GM12878 (cell line): ENCODE results near the gene CDK5RAP1. TPM values are rescaled to one million over a fixed set of nuclear protein-coding genes. Genes with fewer than 3 reads are reported as not detected.

ENCODE experiments used
- ATAC-seq: fragments of 200-7000 bp; cut with Tn5 transposase; 3 replicates; pipeline ENCODE4 v1.9.1; 2020; ENCODE audit warnings: mild to moderate bottlenecking, moderate library complexity
- BruUV-seq: library from RNA; stranded (reverse); fragments of 400-500 nt; replicated peaks from 2 replicates; lab custom pipeline; 2021; lab: Mats Ljungman, UMichigan
- CTCF ChIA-PET: fragments of 300-600 bp; sonication (Branson Sonifier 250); formaldehyde crosslinking; extraction: SDS; loops from one replicate; lab custom pipeline; 2021; ENCODE audit warnings: inconsistent platforms; lab: Yijun Ruan, JAX
- POLR2A ChIA-PET: fragments of 350-600 bp; formaldehyde crosslinking; extraction: SDS; loops from one replicate; lab custom pipeline; 2021; ENCODE audit warnings: inconsistent platforms; lab: Charles Lee
- RAD21 ChIA-PET: fragments of 300-600 bp; sonication (Branson Sonifier 250); formaldehyde crosslinking; loops from one replicate; lab custom pipeline; 2023; ENCODE audit warnings: antibody characterized with exemption; ENCODE audit not compliant: unreplicated experiment; lab: Charles Lee
- SMC1A ChIA-PET: fragments of 300-600 bp; sonication (Branson Sonifier 250); formaldehyde crosslinking; loops from one replicate; lab custom pipeline; 2023; ENCODE audit not compliant: unreplicated experiment, uncharacterized antibody; lab: Charles Lee
- DNase-seq: peaks from one replicate; pipeline ENCODE4 v3.0.0-alpha.2; 2011; ENCODE audit warnings: low read depth, low spot score
- FAIRE-seq: peaks from 3 replicates; lab custom pipeline; 2011; peaks lifted over from hg19 to GRCh38; lab: Jason Lieb, UNC
- H2AFZ ChIP-seq: 2 replicates; pipeline ENCODE4 v1.6.0; 2011; ENCODE audit warnings: low read depth, low read length, control low read depth; ENCODE audit not compliant: control insufficient read depth
- H3K27ac ChIP-seq: 2 replicates; pipeline ENCODE4 v1.5.1; 2011; ENCODE audit warnings: control low read depth; ENCODE audit not compliant: control insufficient read depth, insufficient read depth
- H3K27me3 ChIP-seq, 2 experiments: replicated peaks in 1 of 2; 2 replicates each; pipeline versions ENCODE4 v1.6.0 to v1.6.1; 2011; ENCODE audit warnings: low read length in 1 of 2; ENCODE audit not compliant: control insufficient read depth in 2 of 2, insufficient read depth in 2 of 2
- H3K36me3 ChIP-seq, 2 experiments: 2 replicates each; pipeline ENCODE4 v1.5.1; 2011; ENCODE audit warnings: low read length in 1 of 2; ENCODE audit not compliant: control insufficient read depth in 2 of 2, insufficient read depth in 2 of 2
- H3K4me1 ChIP-seq: 2 replicates; pipeline ENCODE4 v1.6.1; 2011; ENCODE audit warnings: mild to moderate bottlenecking, low read length, moderate library complexity, mixed read lengths; ENCODE audit not compliant: control insufficient read depth, insufficient read depth
- H3K4me2 ChIP-seq: 2 replicates; pipeline ENCODE4 v1.6.0; 2011; ENCODE audit warnings: control low read depth; ENCODE audit not compliant: control insufficient read depth, insufficient read depth
- H3K4me3 ChIP-seq: fragments of 200-600 bp; sonication (generic); 2 replicates; pipeline ENCODE4 v1.5.1; 2016
- H3K79me2 ChIP-seq: 2 replicates; pipeline ENCODE4 v1.6.0; 2011; ENCODE audit warnings: low read length; ENCODE audit not compliant: control insufficient read depth, insufficient read depth
- H3K9ac ChIP-seq: 2 replicates; pipeline ENCODE4 v1.8.0; 2011; ENCODE audit warnings: low read length, control low read depth, mixed read lengths; ENCODE audit not compliant: control insufficient read depth, insufficient read depth
- H3K9me3 ChIP-seq: replicated peaks from 3 replicates; pipeline ENCODE4 v1.5.1; 2011; ENCODE audit warnings: mild to moderate bottlenecking, low read length; ENCODE audit not compliant: control insufficient read depth, insufficient read depth
- H4K20me1 ChIP-seq: 2 replicates; pipeline ENCODE4 v1.6.0; 2011; ENCODE audit not compliant: control insufficient read depth, insufficient read depth
- ATF2 ChIP-seq: IDR thresholded peaks from 2 replicates; pipeline ENCODE4 v1.6.1; 2012; ENCODE audit warnings: low read length, inconsistent platforms
- ATF3 ChIP-seq: IDR thresholded peaks from 2 replicates; pipeline ENCODE4 v1.6.1; 2011; ENCODE audit warnings: low read depth, mild to moderate bottlenecking, low read length, moderate library complexity, borderline replicate concordance; ENCODE audit errors: extremely low read depth
- CBFB ChIP-seq: IDR thresholded peaks from 2 replicates; pipeline ENCODE4 v1.6.1; 2016; ENCODE audit warnings: antibody characterized with exemption, low read depth
- HDAC6 ChIP-seq: fragments of 200-600 bp; sonication (generic); IDR thresholded peaks from one replicate; pipeline ENCODE4 v1.8.0; 2017; ENCODE audit warnings: antibody characterized with exemption; ENCODE audit not compliant: unreplicated experiment
- MEF2B ChIP-seq: fragments of 450-650 bp; IDR thresholded peaks from 2 replicates; pipeline ENCODE4 v1.6.1; 2018; ENCODE audit warnings: mild to moderate bottlenecking, moderate library complexity; ENCODE audit not compliant: partially characterized antibody, poor library complexity, severe bottlenecking
- NR2C2 ChIP-seq: IDR thresholded peaks from 2 replicates; pipeline ENCODE4 v1.6.1; 2011; ENCODE audit warnings: borderline replicate concordance, low read depth; ENCODE audit not compliant: control insufficient read depth, insufficient read length
- SIN3A ChIP-seq: IDR thresholded peaks from 2 replicates; pipeline ENCODE4 v1.6.1; 2012; ENCODE audit warnings: low read depth, low read length, improper control_type of control experiment
- STAT3 ChIP-seq: IDR thresholded peaks from 2 replicates; pipeline ENCODE4 v1.6.1; 2011; ENCODE audit warnings: low read depth, low read length, improper control_type of control experiment
- TCF12 ChIP-seq: IDR thresholded peaks from 2 replicates; pipeline ENCODE4 v1.6.1; 2011; ENCODE audit warnings: low read depth, mild to moderate bottlenecking, low read length
- WGBS: methylation state at CpG from one replicate; pipeline ENCODE4 v1.1.6; 2016; ENCODE audit warnings: low lambda C conversion rate; ENCODE audit not compliant: insufficient replicate concordance, insufficient coverage; ENCODE audit errors: missing lambda C conversion rate; 5-methylcytosine and 5-hydroxymethylcytosine counted together
- in situ Hi-C: fragments of 300-500 bp; cut with MboI; formaldehyde crosslinking; loops from 9 replicates; pipeline ENCODE4 v1.14.3; 2018; ENCODE audit warnings: mixed read lengths
- intact Hi-C: fragments of 100-400 bp; cut with micrococcal nuclease; formaldehyde crosslinking; loops from one replicate; pipeline ENCODE4 v1.14.2; 2022; ENCODE audit not compliant: unreplicated experiment
- polyA plus RNA-seq, 11 experiments: library from polyadenylated mRNA; depleted of rRNA in 4 of 11; unstranded in 6 of 11; stranded (reverse) in 5 of 11; fragments of >200 nt; fragmentation: Nextera tagmentation in 4 of 11; fragmentation: Illumina TruSeq in 1 of 11; extraction: Ambion mirVana in 4 of 11; extraction: Trizol in 1 of 11; gene quantifications; 1 replicate in 1 of 11; 2 replicates in 10 of 11; pipeline versions ENCODE4 v1.2.1 to v1.2.3, GENCODE V29; 2011 to 2016; ENCODE audit warnings: inconsistent platforms in 2 of 11, missing spikeins in 2 of 11, low read depth in 1 of 11
- total RNA-seq, 4 experiments: library from RNA; depleted of rRNA in 3 of 4; stranded (reverse); fragments of >200 nt in 3 of 4; fragmentation: Illumina TruSeq in 1 of 4; extraction: Trizol in 1 of 4; gene quantifications; 2 replicates each; pipeline versions ENCODE4 v1.2.1 to v1.2.3, GENCODE V29; 2013 to 2021

Gene CDK5RAP1
- total and polyA plus RNA-seq, 10 of the 15 experiments (the other 5 are each of a cell fraction or from before 2014, with no cell fraction given): 30.4 to 67.6 (median 38.8) TPM

GRCh38 chr20:33372993-33373441 is 28.3 kb downstream of the CDK5RAP1 start:
- H3K27me3 ChIP-seq: no peaks in the 10 kb centered on the region
- no peak overlapping the region for H3K9ac ChIP-seq
- H3K4me2 ChIP-seq: no peak overlapping the region
- peaks cover 2 to 10% of the 10 kb centered on the region in 2 experiments for H3K36me3 ChIP-seq
- H2AFZ ChIP-seq: no peak overlapping the region
- RAD21 ChIA-PET: interaction anchor here (0.6 to 1.0 kb wide), 2 partner anchors 295 to 1120 kb away, joined by 3 to 4 read pairs; no protein-coding TSS in a partner anchor
- no peaks in the 10 kb centered on the region for H3K9me3 ChIP-seq
- in situ Hi-C loops (no loop called here), intact Hi-C loops (no loop called here)
- H3K27ac ChIP-seq: no peak overlapping the region
- no peak for TF ChIP-seq ATF3
- no peak for TF ChIP-seq NR2C2
- TF ChIP-seq SIN3A: no peak
- TF ChIP-seq CBFB: no peak
- TF ChIP-seq TCF12: no peak
- TF ChIP-seq STAT3: no peak
- no peak for TF ChIP-seq HDAC6
- no peak for TF ChIP-seq MEF2B
- TF ChIP-seq ATF2: no peak
- POLR2A ChIA-PET: no interaction called here
- no peak for ATAC-seq
- no peaks in the 10 kb centered on the region for H4K20me1 ChIP-seq
- no peak for FAIRE-seq
- 86% methylated on average over 4 of the region's 4 CpGs for WGBS
- CTCF ChIA-PET: interaction anchor here (0.7 kb wide), 1 partner anchor 16 kb away, joined by 3 read pairs; no protein-coding TSS in a partner anchor
- no peak for DNase-seq
- no peaks in the 10 kb centered on the region for H3K79me2 ChIP-seq
- H3K4me3 ChIP-seq: no peak overlapping the region
- BruUV-seq: no TSS peak
- SMC1A ChIA-PET: no interaction called here
- H3K4me1 ChIP-seq: no peaks in the 10 kb centered on the region; the same call in 1 of the 2 replicates
